ENCODE data around the gene GPR152. TPM values are rescaled to one million over a fixed set of nuclear protein-coding genes. Genes with fewer than 3 reads are reported as not detected.
"Not testable (repeated sequence)": the region's sequence is repeated elsewhere in the genome, so short reads cannot be mapped to it uniquely, and the experiment has no call there.

The GPR152 gene
- total RNA-seq, 6 donors from 2014 or later, result not detected

DNA sequence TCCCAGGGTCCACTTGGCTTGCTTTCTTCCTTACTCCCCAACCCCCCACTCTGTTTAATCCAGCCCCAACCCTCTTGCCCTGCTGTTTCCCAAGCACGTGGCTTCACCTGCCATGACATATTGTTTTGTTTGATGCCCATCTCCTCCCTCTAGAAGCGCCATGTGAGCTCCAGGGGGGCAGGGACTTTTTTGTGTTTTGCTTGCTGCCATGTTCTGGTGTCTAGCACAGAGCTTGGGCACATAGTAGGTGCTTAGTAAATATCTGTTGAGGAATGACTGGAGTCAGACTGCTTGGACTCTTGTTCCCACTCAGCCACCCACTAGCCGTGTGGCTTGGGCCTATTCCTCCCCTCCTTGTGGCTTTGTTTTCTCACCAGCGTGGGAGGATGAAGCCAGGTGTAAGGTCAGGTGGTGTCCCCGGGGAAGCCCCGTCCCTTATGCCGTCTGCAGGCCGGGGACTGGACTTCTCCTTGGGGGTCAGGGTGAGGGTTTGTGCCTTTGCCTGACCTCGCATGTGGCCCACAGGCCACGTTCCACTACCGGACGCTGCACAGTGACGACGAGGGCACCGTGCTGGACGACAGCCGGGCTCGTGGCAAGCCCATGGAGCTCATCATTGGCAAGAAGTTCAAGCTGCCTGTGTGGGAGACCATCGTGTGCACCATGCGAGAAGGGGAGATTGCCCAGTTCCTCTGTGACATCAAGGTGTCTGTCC, 34.1 kb upstream of the GPR152 start:
- ATAC-seq (ENCODE audit: low FRiP score in 2 of 2) (no peak), DNase-seq (no peak)
- Histone ChIP-seq H3K27me3 (no peaks in the 10 kb centered on the region), H3K4me3 (no peak overlapping the region), H3K4me1 (peaks cover 29 to 43% (median 33%) of the 10 kb centered on the region in 4 donors), H3K27ac (peak overlapping the region in 1 of 4 donors; percentile 15), H3K9me3 (no peaks in the 10 kb centered on the region), H3K36me3 (peaks cover 5 to 48% (median 38%) of the 10 kb centered on the region in 4 donors)
- WGBS, 2 donors, result 86 to 89% methylated on average over 18 to 20 of the region's 20 CpGs
- TF ChIP-seq CTCF (IDR thresholded peaks at IDR 0.05) (no peak), POLR2A (IDR thresholded peaks at IDR 0.05) (no peak), POLR2AphosphoS5 (IDR thresholded peaks at IDR 0.05) (no peak), EP300 (IDR thresholded peaks at IDR 0.05) (no peak)

DNA sequence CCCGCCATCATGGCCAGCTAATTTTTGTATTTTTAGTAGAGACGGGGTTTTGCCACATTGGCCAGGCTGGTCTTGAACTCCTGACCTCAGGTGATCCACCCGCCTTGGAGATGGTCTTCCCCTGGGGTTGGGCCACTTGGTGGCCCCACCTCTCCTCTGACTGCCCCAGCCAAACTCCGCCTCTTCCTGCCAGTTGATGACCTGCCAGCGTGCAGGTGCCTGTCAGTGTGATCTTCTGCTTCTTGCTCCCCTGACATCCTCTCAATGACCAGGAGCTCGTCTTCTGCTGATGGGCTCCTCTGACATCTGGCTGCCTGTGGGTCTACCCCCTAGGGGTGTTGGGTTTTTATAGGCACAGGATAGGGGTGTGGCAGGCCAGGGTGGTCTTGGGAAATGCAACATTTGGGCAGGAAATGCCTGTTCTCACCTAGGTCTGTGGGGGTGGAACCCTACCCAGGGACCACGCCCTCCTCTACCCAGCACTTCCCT, 33.4 kb upstream of the GPR152 start:
- not testable (repeated sequence) for H3K9me3 ChIP-seq; DNase-seq; H3K27me3 ChIP-seq; H3K4me3 ChIP-seq; ATAC-seq (ENCODE audit: low FRiP score in 2 of 2)
- WGBS, 2 donors, result 76 to 84% methylated on average over 7 of the region's 7 CpGs
- Histone ChIP-seq H3K36me3 (peaks cover 5 to 41% (median 31%) of the 10 kb centered on the region in 4 donors), H3K4me1 (peaks cover 29 to 43% (median 33%) of the 10 kb centered on the region in 4 donors), H3K27ac (peak overlapping the region in 2 of 4 donors; percentile 7 to 15)
- TF ChIP-seq POLR2A (IDR thresholded peaks at IDR 0.05), result peak in 1 of 4 donors; percentile 41

- WGBS, 2 donors, result 68 to 77% methylated on average over 4 to 11 of the region's 11 CpGs
- H3K27me3 ChIP-seq, result no peaks in the 10 kb centered on the region
- ATAC-seq (ENCODE audit: low FRiP score in 2 of 2) (no peak), DNase-seq (no peak)
- no peaks in the 10 kb centered on the region for H3K9me3 ChIP-seq
- TF ChIP-seq POLR2AphosphoS5 (IDR thresholded peaks at IDR 0.05) (no peak), POLR2A (IDR thresholded peaks at IDR 0.05) (no peak), EP300 (IDR thresholded peaks at IDR 0.05) (no peak), CTCF (IDR thresholded peaks at IDR 0.05) (no peak)
- H3K4me1 ChIP-seq, result peaks cover 29 to 43% (median 33%) of the 10 kb centered on the region in 4 donors
- peak overlapping the region in 1 of 4 donors; percentile 1 for H3K4me3 ChIP-seq
- peaks cover 5 to 30% (median 21%) of the 10 kb centered on the region in 4 donors for H3K36me3 ChIP-seq
- peak overlapping the region in 2 of 4 donors; percentile 63 to 95 for H3K27ac ChIP-seq
Observed at GRCh38 chr11:67484847-67485311, 32.4 kb upstream of the GPR152 start.

GRCh38 chr11:67483831-67484665, 31.5 kb upstream of the GPR152 start:
- Histone ChIP-seq H3K9me3 (no peaks in the 10 kb centered on the region), H3K4me3 (peak overlapping the region in 3 of 4 donors; percentile 40 to 63 (median 59)), H3K27ac (peak overlapping the region; percentile 81 to 95 (median 92)), H3K27me3 (no peaks in the 10 kb centered on the region), H3K4me1 (peaks cover 29 to 43% (median 33%) of the 10 kb centered on the region in 4 donors), H3K36me3 (peaks cover 0 to 22% (median 14%) of the 10 kb centered on the region in 4 donors)
- DNase-seq (no peak), ATAC-seq (ENCODE audit: low FRiP score in 2 of 2) (no peak)
- TF ChIP-seq EP300 (IDR thresholded peaks at IDR 0.05) (no peak), CTCF (IDR thresholded peaks at IDR 0.05) (no peak), POLR2A (IDR thresholded peaks at IDR 0.05) (no peak), POLR2AphosphoS5 (IDR thresholded peaks at IDR 0.05) (no peak)
- 82 to 86% methylated on average over 16 of the region's 16 CpGs for WGBS, 2 donors
